ENCODE data around the gene KATNAL2. TPM values are rescaled to one million over a fixed set of nuclear protein-coding genes. Genes with fewer than 3 reads are reported as not detected.

KATNAL2 gene
- total and polyA plus RNA-seq, 10 of the 15 experiments (the other 5 are each of a cell fraction or from before 2014, with no cell fraction given), result 0.20 to 2.4 (median 1.7) TPM

DNA sequence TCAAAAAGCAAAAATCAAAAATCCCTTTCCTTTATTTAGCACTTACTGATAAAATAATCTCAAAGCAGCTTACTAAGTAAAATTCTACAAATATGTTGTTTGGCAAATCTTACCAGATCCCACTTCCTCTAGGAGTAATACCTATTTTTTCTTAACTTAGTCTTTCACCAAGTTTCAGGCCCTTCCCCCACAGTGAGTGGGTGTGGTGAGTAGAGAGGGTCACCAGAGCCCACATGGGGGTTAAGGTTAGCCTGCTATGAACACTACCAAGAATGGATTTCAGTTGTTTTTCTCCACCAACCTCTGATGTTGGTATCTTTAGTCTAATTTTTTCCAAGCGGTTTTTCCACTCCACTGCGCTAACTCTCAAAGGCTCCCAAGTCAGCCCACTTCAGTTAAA, 23.3 kb upstream of the KATNAL2 start (continued):
- TF ChIP-seq, protein P1, sequence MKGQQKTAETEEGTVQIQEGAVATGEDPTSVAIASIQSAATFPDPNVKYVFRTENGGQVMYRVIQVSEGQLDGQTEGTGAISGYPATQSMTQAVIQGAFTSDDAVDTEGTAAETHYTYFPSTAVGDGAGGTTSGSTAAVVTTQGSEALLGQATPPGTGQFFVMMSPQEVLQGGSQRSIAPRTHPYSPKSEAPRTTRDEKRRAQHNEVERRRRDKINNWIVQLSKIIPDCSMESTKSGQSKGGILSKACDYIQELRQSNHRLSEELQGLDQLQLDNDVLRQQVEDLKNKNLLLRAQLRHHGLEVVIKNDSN (IDR thresholded peaks at IDR 0.05; ENCODE audit: borderline replicate concordance, extremely low read length, insufficient read depth, low read depth, low read length), result no peak
- no peak for TF ChIP-seq SUPT20H (IDR thresholded peaks at IDR 0.05; ENCODE audit: borderline replicate concordance, control insufficient read depth, low read depth, low read length)
- TF ChIP-seq ZNF592 (IDR thresholded peaks at IDR 0.05), result no peak
- TF ChIP-seq EGR1 (IDR thresholded peaks at IDR 0.05; ENCODE audit: borderline replicate concordance in 1 of 2, low read depth in 2 of 2, low read length in 2 of 2), result no peak
- no peak for TF ChIP-seq MEF2A (IDR thresholded peaks at IDR 0.05; ENCODE audit: insufficient read depth, low read depth, low read length)
- TF ChIP-seq MTA2 (IDR thresholded peaks at IDR 0.05; ENCODE audit: low read depth), result no peak
- TF ChIP-seq ZBED1 (IDR thresholded peaks at IDR 0.05; ENCODE audit: borderline replicate concordance), result no peak
